ENCODE results near the gene FAM181A.

FAM181A gene

DNA sequence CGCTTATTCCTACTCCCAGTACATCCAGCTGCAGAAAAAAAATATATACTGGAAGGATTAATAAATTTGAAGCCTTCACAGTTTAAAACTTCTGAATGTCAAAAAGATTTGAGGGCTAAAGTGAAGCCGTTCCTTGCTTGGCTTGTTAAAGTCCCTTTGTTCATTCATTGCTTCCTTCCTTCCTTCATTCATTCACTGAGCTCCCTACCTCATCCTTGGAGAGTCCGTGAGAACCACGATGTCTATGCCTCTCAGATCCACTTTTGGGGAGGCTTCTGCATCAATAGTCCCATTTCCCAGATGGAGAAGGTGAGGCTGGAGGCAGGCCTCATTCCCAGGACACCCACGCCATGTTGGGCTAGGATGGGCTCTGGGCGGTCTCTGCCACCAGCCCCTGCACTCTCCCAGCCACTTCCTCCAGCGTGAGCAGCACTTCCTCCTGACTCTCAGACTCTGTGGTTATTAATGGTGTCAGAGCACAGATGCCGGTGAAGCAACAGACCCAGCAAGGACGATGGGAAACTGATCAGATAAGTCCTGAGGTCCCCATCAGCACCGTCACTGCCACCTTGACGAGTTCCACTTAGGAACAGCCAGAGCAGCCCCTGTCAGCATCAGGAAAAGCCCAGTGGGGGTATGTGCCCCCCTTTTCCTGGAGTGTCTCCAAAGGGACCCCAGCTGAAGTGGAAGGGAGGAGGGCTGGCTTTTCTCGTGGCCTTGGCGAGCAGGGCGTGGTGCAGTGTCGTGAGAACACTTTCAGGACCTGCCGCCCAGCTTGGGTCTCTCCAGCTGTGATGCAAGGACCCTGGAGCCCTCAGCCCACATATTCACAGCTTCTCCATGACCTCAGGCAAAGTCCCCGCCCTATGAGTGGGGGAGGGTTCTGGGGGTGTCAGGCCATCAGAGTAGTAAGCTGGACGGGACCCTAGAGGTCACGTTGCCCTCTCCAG is 28.0 kb downstream of the FAM181A start:
- Histone ChIP-seq H2AFZ (ENCODE audit: low read length) (no peak overlapping the region), H3K9me3 (ENCODE audit: low read length) (no peaks in the 10 kb centered on the region), H3K9ac (ENCODE audit: low read length) (peak overlapping the region; percentile 88), H3K27ac (ENCODE audit: low read depth, low read length, poor library complexity, severe bottlenecking) (peak overlapping the region; percentile 100), H3K9me2 (ENCODE audit: low read depth, low read length) (no peaks in the 10 kb centered on the region), H3K4me3 (ENCODE audit: low read depth, low read length, poor library complexity, severe bottlenecking) (peak overlapping the region; percentile 62), H3K4me2 (ENCODE audit: low read length) (peak overlapping the region; percentile 93), H3F3A (ENCODE audit: insufficient read depth, low read length) (0 out of 2 replicates have a peak, but pooled peaks cover 4% of the 10 kb centered on the region), H3K79me2 (ENCODE audit: insufficient read depth, low read length) (no peaks in the 10 kb centered on the region), H3K27me3 (ENCODE audit: insufficient read depth, low read length) (no peaks in the 10 kb centered on the region), H4K20me1 (ENCODE audit: insufficient read depth, low read length) (no peaks in the 10 kb centered on the region), H3K36me3 (ENCODE audit: insufficient read depth, low read length) (peaks cover 42% of the 10 kb centered on the region), H3K4me1 (ENCODE audit: insufficient read depth, low read length, severe bottlenecking) (peaks cover 81% of the 10 kb centered on the region)
- TF ChIP-seq EZH2 (IDR thresholded peaks at IDR 0.05; ENCODE audit: borderline replicate concordance, low read length) = no peak
- no peak for TF ChIP-seq CTCF (IDR thresholded peaks at IDR 0.05; ENCODE audit: low read length)

DNA sequence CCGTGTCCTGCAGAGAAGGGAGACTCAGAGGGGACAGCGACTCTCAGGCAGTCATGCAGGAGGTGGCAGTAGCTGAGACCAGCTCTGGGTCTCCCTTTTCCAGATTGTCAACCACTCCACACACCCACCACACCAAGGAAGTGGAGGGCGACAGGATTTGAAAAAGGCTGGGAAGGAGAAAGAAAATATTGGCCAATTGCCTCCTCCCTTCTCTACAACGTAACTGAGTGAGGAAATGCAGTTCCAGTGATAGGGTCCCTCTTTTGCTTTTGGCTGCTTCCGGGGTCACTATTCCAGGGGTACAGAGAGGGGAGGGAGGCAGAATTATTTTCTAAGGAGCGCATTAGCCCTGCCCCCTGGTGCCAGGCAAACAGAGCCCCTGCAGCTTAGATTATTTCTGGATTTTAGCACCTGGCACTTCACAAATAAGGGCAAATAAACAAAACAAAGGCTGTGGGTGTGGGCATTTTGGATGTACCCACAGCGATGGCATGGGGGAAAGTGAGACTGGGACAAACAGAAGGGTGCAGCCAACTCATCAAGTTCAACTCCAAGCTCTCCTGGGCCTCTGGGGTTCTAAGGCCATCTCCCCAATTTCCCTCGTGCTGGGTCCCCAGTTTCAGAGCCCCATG is 28.8 kb downstream of the FAM181A start:
- Histone ChIP-seq H3K27me3 (ENCODE audit: insufficient read depth, low read length) (no peaks in the 10 kb centered on the region), H3F3A (ENCODE audit: insufficient read depth, low read length) (0 out of 2 replicates have a peak, but pooled peaks cover 5% of the 10 kb centered on the region), H3K9me2 (ENCODE audit: low read depth, low read length) (no peaks in the 10 kb centered on the region), H3K36me3 (ENCODE audit: insufficient read depth, low read length) (peaks cover 34% of the 10 kb centered on the region), H3K9ac (ENCODE audit: low read length) (peak overlapping the region; percentile 88), H3K79me2 (ENCODE audit: insufficient read depth, low read length) (no peaks in the 10 kb centered on the region), H2AFZ (ENCODE audit: low read length) (no peak overlapping the region), H3K4me1 (ENCODE audit: insufficient read depth, low read length, severe bottlenecking) (peaks cover 89% of the 10 kb centered on the region), H3K4me2 (ENCODE audit: low read length) (peak overlapping the region; percentile 93), H3K27ac (ENCODE audit: low read depth, low read length, poor library complexity, severe bottlenecking) (peak overlapping the region; percentile 100), H4K20me1 (ENCODE audit: insufficient read depth, low read length) (no peaks in the 10 kb centered on the region), H3K9me3 (ENCODE audit: low read length) (no peaks in the 10 kb centered on the region), H3K4me3 (ENCODE audit: low read depth, low read length, poor library complexity, severe bottlenecking) (peak overlapping the region; percentile 62)
- TF ChIP-seq EZH2 (IDR thresholded peaks at IDR 0.05; ENCODE audit: borderline replicate concordance, low read length) (no peak), CTCF (IDR thresholded peaks at IDR 0.05; ENCODE audit: low read length) (peak; percentile 7; the same call in 1 of the 2 replicates)

DNA sequence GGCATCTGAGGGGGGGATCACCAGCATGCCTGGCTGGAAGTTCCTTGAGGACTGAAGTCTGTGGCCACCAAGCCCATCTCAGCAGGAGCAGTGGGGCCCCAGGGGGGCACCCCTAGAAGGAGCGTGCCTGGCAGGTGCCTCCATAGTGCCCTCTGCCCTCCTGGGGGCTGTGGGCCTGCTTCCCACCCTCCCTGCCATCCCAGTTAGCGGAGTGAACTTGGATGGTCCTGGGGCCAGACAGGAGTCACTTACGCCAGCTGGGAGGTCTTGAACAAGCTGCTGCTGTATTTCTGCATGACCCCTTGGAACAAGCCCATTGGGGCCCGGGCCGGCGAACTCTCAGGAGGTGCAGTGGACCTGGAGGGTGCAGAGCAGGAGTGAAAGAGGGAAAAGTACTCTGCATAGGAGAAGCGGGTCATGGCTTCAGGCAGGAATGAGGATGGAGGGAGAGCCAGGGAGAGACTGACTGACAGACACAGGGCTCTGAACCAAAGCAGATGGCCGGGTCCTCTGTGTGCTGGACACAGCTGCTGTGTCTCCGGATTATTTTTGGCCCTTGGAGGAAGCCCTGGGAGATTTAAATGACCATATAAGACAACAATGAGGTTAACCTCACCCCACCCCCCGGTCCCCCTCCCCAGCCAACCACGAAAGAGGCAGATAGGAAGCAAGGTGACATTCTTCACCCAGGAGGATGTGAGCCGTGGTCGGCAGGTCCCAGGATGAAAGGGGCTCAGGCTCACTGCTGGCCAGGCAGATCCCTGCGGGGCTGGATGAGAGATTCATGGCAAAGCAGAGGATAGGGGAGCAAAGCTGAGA is 29.6 kb downstream of the FAM181A start:
- H3K36me3 ChIP-seq (ENCODE audit: insufficient read depth, low read length) = peaks cover 26% of the 10 kb centered on the region
- peak overlapping the region; percentile 88 for H3K9ac ChIP-seq (ENCODE audit: low read length)
- no peaks in the 10 kb centered on the region for H3K9me3 ChIP-seq (ENCODE audit: low read length)
- H3K79me2 ChIP-seq (ENCODE audit: insufficient read depth, low read length) = no peaks in the 10 kb centered on the region
- no peaks in the 10 kb centered on the region for H3K9me2 ChIP-seq (ENCODE audit: low read depth, low read length)
- no peak overlapping the region for H2AFZ ChIP-seq (ENCODE audit: low read length)
- H3K4me1 ChIP-seq (ENCODE audit: insufficient read depth, low read length, severe bottlenecking) = peaks cover 96% of the 10 kb centered on the region
- peak overlapping the region; percentile 100 for H3K27ac ChIP-seq (ENCODE audit: low read depth, low read length, poor library complexity, severe bottlenecking)
- H4K20me1 ChIP-seq (ENCODE audit: insufficient read depth, low read length) = no peaks in the 10 kb centered on the region
- H3F3A ChIP-seq (ENCODE audit: insufficient read depth, low read length) = 0 out of 2 replicates have a peak, but pooled peaks cover 5% of the 10 kb centered on the region
- H3K4me2 ChIP-seq (ENCODE audit: low read length) = peak overlapping the region; percentile 93
- H3K27me3 ChIP-seq (ENCODE audit: insufficient read depth, low read length) = no peaks in the 10 kb centered on the region
- peak overlapping the region; percentile 62 for H3K4me3 ChIP-seq (ENCODE audit: low read depth, low read length, poor library complexity, severe bottlenecking)
- no peak for TF ChIP-seq CTCF (IDR thresholded peaks at IDR 0.05; ENCODE audit: low read length)
- no peak for TF ChIP-seq EZH2 (IDR thresholded peaks at IDR 0.05; ENCODE audit: borderline replicate concordance, low read length)

All from OCI-LY1 (cell line).